Measurements from ENCODE around the gene INO80E.
A peak's percentile ranks its signal among the peaks of the same experiment; 100 is the strongest.
"Not testable (repeated sequence)": the region's sequence is repeated elsewhere in the genome, so short reads cannot be mapped to it uniquely, and the experiment has no call there.

INO80E gene

DNA sequence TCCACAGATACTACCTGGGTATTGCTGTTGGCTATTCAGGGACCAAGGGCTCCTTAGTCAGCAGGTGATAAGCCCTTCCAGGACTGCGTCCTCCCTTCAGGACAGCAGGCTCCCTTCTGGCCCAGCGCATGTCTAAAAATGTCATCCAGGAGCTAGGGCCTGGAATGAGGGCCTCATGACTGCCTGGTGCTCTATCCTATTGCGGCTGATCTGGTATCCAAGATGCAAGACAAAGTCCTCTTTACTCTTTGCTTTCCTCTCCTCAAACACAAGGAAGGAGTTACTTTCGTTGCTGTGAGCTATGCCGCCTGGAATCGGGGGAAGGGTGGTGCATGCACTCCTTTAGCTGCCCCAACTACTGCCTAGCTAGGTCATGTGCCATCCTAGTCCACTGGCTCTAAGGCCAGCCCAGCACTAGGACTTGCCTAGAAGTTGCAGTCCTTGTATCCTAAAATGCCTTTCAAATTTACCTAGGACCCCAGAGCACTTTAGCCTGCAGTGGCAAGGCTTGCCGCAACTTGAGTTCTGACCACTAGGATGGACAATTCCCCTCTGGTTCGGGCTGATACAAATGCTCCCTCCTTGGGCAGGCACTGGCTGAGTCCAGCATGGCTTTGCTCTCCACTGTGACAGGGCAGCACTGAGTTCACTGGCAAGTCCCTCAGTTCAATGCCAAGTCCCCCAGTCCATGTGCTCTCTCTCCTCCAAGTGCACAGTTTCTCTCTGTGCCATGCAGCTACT lies 44.2 kb upstream of the INO80E start:
- H3K27me3 ChIP-seq (ENCODE audit: insufficient read depth, poor library complexity, severe bottlenecking), result no peaks in the 10 kb centered on the region
- H3K27ac ChIP-seq (replicated peaks), result no peak overlapping the region
- H3K4me3 ChIP-seq (replicated peaks; ENCODE audit: insufficient read depth, low read length), result no peak overlapping the region
- DNase-seq (ENCODE audit: low read depth in 1 of 2, low spot score in 1 of 2), result no peak
- TF ChIP-seq GABPA (IDR thresholded peaks at IDR 0.05; ENCODE audit: low read depth) (no peak), POLR2AphosphoS5 (IDR thresholded peaks at IDR 0.05; ENCODE audit: low read depth) (no peak), REST (IDR thresholded peaks at IDR 0.05; ENCODE audit: insufficient replicate concordance, low read depth) (no peak), SPI1 (IDR thresholded peaks at IDR 0.05; ENCODE audit: borderline replicate concordance, low read depth) (no peak), CTCF (IDR thresholded peaks at IDR 0.05; ENCODE audit: insufficient read depth, low read length) (no peak)

DNA sequence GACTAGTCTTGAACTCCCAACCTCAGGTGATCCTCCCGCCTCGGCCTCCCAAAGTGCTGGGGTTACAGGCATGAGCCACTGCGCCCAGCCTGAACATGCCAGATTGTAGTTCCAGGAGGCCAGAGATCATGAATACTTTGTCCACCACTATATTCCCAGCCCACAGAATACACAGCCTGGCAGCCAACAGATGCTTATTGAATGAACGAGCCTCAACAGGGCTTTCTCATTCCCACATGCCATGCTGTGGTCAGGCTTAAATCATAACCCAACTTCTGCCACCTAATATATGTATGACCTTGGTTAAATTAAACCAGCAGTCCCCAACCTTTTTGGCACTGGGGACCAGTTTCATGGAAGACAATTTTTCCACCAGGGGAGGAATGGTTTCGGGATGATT lies 37.3 kb upstream of the INO80E start:
- Histone ChIP-seq H3K4me3 (replicated peaks; ENCODE audit: insufficient read depth, low read length) (no peak overlapping the region), H3K27ac (replicated peaks) (no peak overlapping the region), H3K27me3 (ENCODE audit: insufficient read depth, poor library complexity, severe bottlenecking) (no peaks in the 10 kb centered on the region)
- TF ChIP-seq GABPA (IDR thresholded peaks at IDR 0.05; ENCODE audit: low read depth), result no peak
- TF ChIP-seq POLR2AphosphoS5 (IDR thresholded peaks at IDR 0.05; ENCODE audit: low read depth), result no peak
- TF ChIP-seq SPI1 (IDR thresholded peaks at IDR 0.05; ENCODE audit: borderline replicate concordance, low read depth), result no peak
- no peak for TF ChIP-seq REST (IDR thresholded peaks at IDR 0.05; ENCODE audit: insufficient replicate concordance, low read depth)
- TF ChIP-seq CTCF (IDR thresholded peaks at IDR 0.05; ENCODE audit: insufficient read depth, low read length), result no peak
- DNase-seq (ENCODE audit: low read depth in 1 of 2, low spot score in 1 of 2), result no peak

- Histone ChIP-seq H3K4me3 (replicated peaks; ENCODE audit: insufficient read depth, low read length) (no peak overlapping the region), H3K27me3 (ENCODE audit: insufficient read depth, poor library complexity, severe bottlenecking) (no peaks in the 10 kb centered on the region), H3K27ac (replicated peaks) (no peak overlapping the region)
- DNase-seq (ENCODE audit: low read depth in 1 of 2, low spot score in 1 of 2), result no peak
- TF ChIP-seq POLR2AphosphoS5 (IDR thresholded peaks at IDR 0.05; ENCODE audit: low read depth) (no peak), SPI1 (IDR thresholded peaks at IDR 0.05; ENCODE audit: borderline replicate concordance, low read depth) (no peak)
Observed at GRCh38 chr16:29959293-29959692, 36.7 kb upstream of the INO80E start.

DNA sequence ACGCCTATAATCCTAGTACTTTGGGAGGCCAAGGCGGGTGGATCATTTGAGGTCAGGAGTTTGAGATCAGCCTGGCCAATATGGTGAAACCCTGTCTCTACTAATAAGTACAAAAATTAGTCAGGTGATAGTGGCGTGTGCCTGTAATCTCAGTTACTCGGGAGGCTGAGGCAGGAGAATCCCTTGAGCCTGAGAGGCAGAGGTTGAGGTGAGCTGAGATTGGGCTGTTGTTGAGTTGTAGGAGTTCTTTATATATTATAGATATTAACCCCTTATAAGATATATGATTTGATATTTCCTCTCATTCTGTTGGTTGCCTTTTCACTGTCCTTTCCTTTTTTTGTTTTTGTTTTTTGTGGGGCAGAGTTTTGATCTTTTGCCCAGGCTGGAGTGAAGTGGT lies 36.2 kb upstream of the INO80E start:
- H3K4me3 ChIP-seq (replicated peaks; ENCODE audit: insufficient read depth, low read length); H3K27me3 ChIP-seq (ENCODE audit: insufficient read depth, poor library complexity, severe bottlenecking); DNase-seq (ENCODE audit: low read depth in 1 of 2, low spot score in 1 of 2); H3K27ac ChIP-seq (replicated peaks): not testable (repeated sequence)

DNA sequence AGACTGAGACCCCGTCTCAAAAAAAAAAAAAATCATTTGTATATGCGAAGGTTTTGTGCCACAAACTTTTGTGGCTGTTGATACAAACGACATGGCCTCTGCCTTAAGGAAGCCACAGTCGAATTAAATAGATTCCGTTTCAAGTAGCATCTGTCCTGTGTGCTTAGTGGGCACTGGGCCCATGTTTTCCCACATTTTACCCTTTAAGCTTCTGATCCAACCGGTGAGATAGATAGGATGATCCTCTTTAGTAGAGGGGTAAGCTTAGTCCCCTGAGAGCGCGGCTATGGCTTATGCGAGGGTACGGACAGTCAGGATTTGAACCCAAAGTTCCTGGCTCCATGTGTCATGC lies 34.9 kb upstream of the INO80E start:
- no peak for TF ChIP-seq CTCF (IDR thresholded peaks at IDR 0.05; ENCODE audit: insufficient read depth, low read length)
- no peak for TF ChIP-seq POLR2AphosphoS5 (IDR thresholded peaks at IDR 0.05; ENCODE audit: low read depth)
- TF ChIP-seq REST (IDR thresholded peaks at IDR 0.05; ENCODE audit: insufficient replicate concordance, low read depth), result no peak
- TF ChIP-seq SPI1 (IDR thresholded peaks at IDR 0.05; ENCODE audit: borderline replicate concordance, low read depth), result no peak
- TF ChIP-seq GABPA (IDR thresholded peaks at IDR 0.05; ENCODE audit: low read depth), result no peak
- DNase-seq (ENCODE audit: low read depth in 1 of 2, low spot score in 1 of 2), result no peak
- H3K27ac ChIP-seq (replicated peaks), result no peak overlapping the region
- no peaks in the 10 kb centered on the region for H3K27me3 ChIP-seq (ENCODE audit: insufficient read depth, poor library complexity, severe bottlenecking)
- peak overlapping the region; percentile 85 for H3K4me3 ChIP-seq (replicated peaks; ENCODE audit: insufficient read depth, low read length)
